ENCODE measurements around the gene C20orf204. TPM values are rescaled to one million over a fixed set of nuclear protein-coding genes. Genes with fewer than 3 reads are reported as not detected.

Gene C20orf204
- total RNA-seq, 1 donor from 2014 or later = 0.98 TPM

- intact Hi-C loops (cut with DNase I) = no loop called here
- Histone ChIP-seq H3K27ac (peak overlapping the region; percentile 13), H3K9me3 (no peaks in the 10 kb centered on the region), H3K4me3 (no peak overlapping the region), H3K36me3 (no peaks in the 10 kb centered on the region), H3K4me1 (peaks cover 29% of the 10 kb centered on the region), H3K27me3 (peaks cover 8% of the 10 kb centered on the region)
- DNase-seq (ENCODE audit: extremely low spot score in 2 of 2) = no peak
- TF ChIP-seq POLR2AphosphoS5 (IDR thresholded peaks at IDR 0.05; ENCODE audit: insufficient read depth in 1 of 2, low read depth in 1 of 2) (no peak), CTCF (IDR thresholded peaks at IDR 0.05) (no peak), POLR2A (IDR thresholded peaks at IDR 0.05) (no peak)
Measured at GRCh38 chr20:64051033-64051452, 15.1 kb downstream of the C20orf204 start.

- peak overlapping the region; percentile 13 for H3K27ac ChIP-seq
- H3K4me3 ChIP-seq = no peak overlapping the region
- TF ChIP-seq POLR2AphosphoS5 (IDR thresholded peaks at IDR 0.05; ENCODE audit: insufficient read depth in 1 of 2, low read depth in 1 of 2) (peak in 1 of 2 donors; percentile 30), POLR2A (IDR thresholded peaks at IDR 0.05) (no peak)
- no peaks in the 10 kb centered on the region for H3K9me3 ChIP-seq
- H3K4me1 ChIP-seq = peaks cover 34% of the 10 kb centered on the region
- peaks cover 8% of the 10 kb centered on the region for H3K27me3 ChIP-seq
- H3K36me3 ChIP-seq = no peaks in the 10 kb centered on the region
- intact Hi-C loops (cut with DNase I) = no loop called here
- DNase-seq (ENCODE audit: extremely low spot score in 2 of 2) = no peak
Measured at GRCh38 chr20:64051561-64052325, 15.8 kb downstream of the C20orf204 start.

- Histone ChIP-seq H3K4me1 (peaks cover 38% of the 10 kb centered on the region), H3K27me3 (peaks cover 8% of the 10 kb centered on the region)
Measured at GRCh38 chr20:64052326-64052722, 16.3 kb downstream of the C20orf204 start.

GRCh38 chr20:64052987-64053840, 17.2 kb downstream of the C20orf204 start:
- Histone ChIP-seq H3K27ac (no peak overlapping the region), H3K36me3 (no peaks in the 10 kb centered on the region), H3K4me1 (peaks cover 38% of the 10 kb centered on the region), H3K9me3 (no peaks in the 10 kb centered on the region), H3K27me3 (peaks cover 8% of the 10 kb centered on the region), H3K4me3 (no peak overlapping the region)
- TF ChIP-seq POLR2AphosphoS5 (IDR thresholded peaks at IDR 0.05; ENCODE audit: insufficient read depth in 1 of 2, low read depth in 1 of 2) (no peak), CTCF (IDR thresholded peaks at IDR 0.05) (no peak), POLR2A (IDR thresholded peaks at IDR 0.05) (no peak)
- no peak for DNase-seq (ENCODE audit: extremely low spot score in 2 of 2)
- intact Hi-C loops (cut with DNase I) = no loop called here

More at GRCh38 chr20:64052326-64052722, 16.3 kb downstream of the C20orf204 start:
- Histone ChIP-seq H3K36me3 (no peaks in the 10 kb centered on the region), H3K27ac (no peak overlapping the region), H3K9me3 (no peaks in the 10 kb centered on the region), H3K4me3 (no peak overlapping the region)
- TF ChIP-seq POLR2AphosphoS5 (IDR thresholded peaks at IDR 0.05; ENCODE audit: insufficient read depth in 1 of 2, low read depth in 1 of 2) (no peak), POLR2A (IDR thresholded peaks at IDR 0.05) (no peak), CTCF (IDR thresholded peaks at IDR 0.05) (no peak)
- DNase-seq (ENCODE audit: extremely low spot score in 2 of 2) = no peak
- intact Hi-C loops (cut with DNase I) = no loop called here

GRCh38 chr20:64053841-64054661, 18.1 kb downstream of the C20orf204 start:
- peaks cover 33% of the 10 kb centered on the region for H3K4me1 ChIP-seq
- DNase-seq (ENCODE audit: extremely low spot score in 2 of 2) = no peak
- TF ChIP-seq CTCF (IDR thresholded peaks at IDR 0.05) (no peak), POLR2A (IDR thresholded peaks at IDR 0.05) (no peak), POLR2AphosphoS5 (IDR thresholded peaks at IDR 0.05; ENCODE audit: insufficient read depth in 1 of 2, low read depth in 1 of 2) (peak; percentile 18 to 45)
- no peak overlapping the region for H3K4me3 ChIP-seq
- intact Hi-C loops (cut with DNase I) = no loop called here
- H3K9me3 ChIP-seq = no peaks in the 10 kb centered on the region
- peaks cover 8% of the 10 kb centered on the region for H3K27me3 ChIP-seq
- no peak overlapping the region for H3K27ac ChIP-seq
- H3K36me3 ChIP-seq = no peaks in the 10 kb centered on the region

Data from vagina (tissue), 2 donors.